H9 (cell line): ENCODE data around the gene DCUN1D2. TPM values are rescaled to one million over a fixed set of nuclear protein-coding genes. Genes with fewer than 3 reads are reported as not detected.

Experiments used
- DNase-seq: peaks from one replicate; pipeline ENCODE4 v3.0.0-alpha.2; 2017
- H2AFZ ChIP-seq: one replicate; pipeline ENCODE4 v1.6.1; 2013; ENCODE audit warnings: mild to moderate bottlenecking, low read length, control low read depth, moderate library complexity
- H2AK5ac ChIP-seq: 2 replicates; pipeline ENCODE4 v1.6.1; 2013; ENCODE audit warnings: low read length, control low read depth, mixed read lengths; ENCODE audit not compliant: insufficient read length
- H2BK120ac ChIP-seq: one replicate; pipeline ENCODE4 v1.6.1; 2013; ENCODE audit warnings: low read depth, mild to moderate bottlenecking, low read length, control low read depth, inconsistent platforms; ENCODE audit not compliant: poor library complexity, severe bottlenecking
- H2BK12ac ChIP-seq: 2 replicates; pipeline ENCODE4 v1.6.1; 2013; ENCODE audit warnings: low read length, control low read depth, mixed read lengths, low read depth; ENCODE audit not compliant: insufficient read length
- H2BK15ac ChIP-seq: 2 replicates; pipeline ENCODE4 v1.6.1; 2013; ENCODE audit warnings: low read depth, low read length, control low read depth
- H2BK20ac ChIP-seq: one replicate; pipeline ENCODE4 v1.6.1; 2013; ENCODE audit warnings: low read depth, mild to moderate bottlenecking, low read length, control low read depth, inconsistent platforms; ENCODE audit not compliant: poor library complexity, severe bottlenecking
- H2BK5ac ChIP-seq: 2 replicates; pipeline ENCODE4 v1.6.1; 2013; ENCODE audit warnings: low read length, control low read depth, mixed read lengths; ENCODE audit not compliant: insufficient read length
- H3K14ac ChIP-seq: 2 replicates; pipeline ENCODE4 v1.6.1; 2013; ENCODE audit warnings: low read length, control low read depth; ENCODE audit not compliant: insufficient read depth
- H3K18ac ChIP-seq: 2 replicates; pipeline ENCODE4 v1.6.1; 2013; ENCODE audit warnings: low read depth, mild to moderate bottlenecking, mixed read lengths, low read length, control low read depth; ENCODE audit not compliant: insufficient read length
- H3K23ac ChIP-seq: 2 replicates; pipeline ENCODE4 v1.6.1; 2013; ENCODE audit warnings: low read length, control low read depth, mixed read lengths, low read depth; ENCODE audit not compliant: insufficient read length
- H3K23me2 ChIP-seq: 2 replicates; pipeline ENCODE4 v1.6.1; 2013; ENCODE audit warnings: low read depth, mild to moderate bottlenecking, mixed read lengths, low read length, control low read depth; ENCODE audit not compliant: insufficient read length, poor library complexity, severe bottlenecking
- H3K27ac ChIP-seq: 2 replicates; pipeline ENCODE4 v1.5.1; 2013; ENCODE audit warnings: low read length, control low read depth, mixed read lengths, low read depth; ENCODE audit not compliant: insufficient read length
- H3K27me3 ChIP-seq: 2 replicates; pipeline ENCODE4 v1.6.1; 2013; ENCODE audit warnings: low read length, control low read depth, inconsistent platforms; ENCODE audit not compliant: insufficient read depth
- H3K4ac ChIP-seq: 2 replicates; pipeline ENCODE4 v1.6.1; 2013; ENCODE audit warnings: low read depth, mild to moderate bottlenecking, control low read depth, inconsistent platforms, low read length, moderate library complexity
- H3K4me1 ChIP-seq: 2 replicates; pipeline ENCODE4 v1.6.1; 2013; ENCODE audit warnings: low read length, control low read depth, inconsistent platforms; ENCODE audit not compliant: insufficient read depth
- H3K4me2 ChIP-seq: 2 replicates; pipeline ENCODE4 v1.6.1; 2013; ENCODE audit warnings: low read length, control low read depth, mixed read lengths; ENCODE audit not compliant: insufficient read length, insufficient read depth
- H3K56ac ChIP-seq: 2 replicates; pipeline ENCODE4 v1.6.1; 2013; ENCODE audit warnings: low read depth, mild to moderate bottlenecking, mixed read lengths, low read length, control low read depth; ENCODE audit not compliant: insufficient read length
- H3K79me1 ChIP-seq: 2 replicates; pipeline ENCODE4 v1.6.1; 2013; ENCODE audit warnings: low read depth, mild to moderate bottlenecking, moderate library complexity, low read length, control low read depth, inconsistent platforms; ENCODE audit not compliant: insufficient read depth, poor library complexity, severe bottlenecking
- H3K79me2 ChIP-seq: 2 replicates; pipeline ENCODE4 v1.6.1; 2013; ENCODE audit warnings: low read length, control low read depth, inconsistent platforms; ENCODE audit not compliant: insufficient read depth
- H3K9ac ChIP-seq: 2 replicates; pipeline ENCODE4 v1.6.1; 2013; ENCODE audit warnings: low read length, control low read depth, mixed read lengths; ENCODE audit not compliant: insufficient read length; ENCODE audit errors: extremely low read depth
- H3K9me3 ChIP-seq: one replicate; pipeline ENCODE4 v1.6.1; 2013; ENCODE audit warnings: low read depth, low read length, inconsistent platforms; ENCODE audit not compliant: control insufficient read depth
- H3T11ph ChIP-seq: one replicate; pipeline ENCODE4 v1.6.1; 2013; ENCODE audit warnings: mild to moderate bottlenecking, low read length, control low read depth, inconsistent platforms
- H4K20me1 ChIP-seq: one replicate; pipeline ENCODE4 v1.6.1; 2013; ENCODE audit not compliant: control insufficient read depth, insufficient read length, insufficient read depth
- H4K5ac ChIP-seq: 2 replicates; pipeline ENCODE4 v1.6.1; 2013; ENCODE audit warnings: low read depth, mild to moderate bottlenecking, mixed read lengths, low read length, control low read depth; ENCODE audit not compliant: insufficient read length
- H4K8ac ChIP-seq: replicated peaks from 2 replicates; pipeline ENCODE4 v1.6.1; 2013; ENCODE audit warnings: low read length, control low read depth, mixed read lengths, low read depth; ENCODE audit not compliant: insufficient read length
- H4K91ac ChIP-seq: 2 replicates; pipeline ENCODE4 v1.6.1; 2013; ENCODE audit warnings: low read depth, mild to moderate bottlenecking, moderate library complexity, mixed read lengths, low read length, control low read depth; ENCODE audit not compliant: insufficient read length
- H3K27ac Mint-ChIP-seq, 3 experiments: 2 replicates in 2 of 3; 3 replicates in 1 of 3; pipeline ENCODE4 v1.8.0; 2020 to 2021; ENCODE audit warnings: mixed read lengths in 3 of 3, mild to moderate bottlenecking in 1 of 3, moderate library complexity in 1 of 3
- H3K27me3 Mint-ChIP-seq: 2 replicates; pipeline ENCODE4 v1.8.0; 2021; ENCODE audit warnings: low read depth, mild to moderate bottlenecking, moderate library complexity, mixed read lengths
- H3K36me3 Mint-ChIP-seq, 3 experiments: 2 replicates in 2 of 3; 3 replicates in 1 of 3; pipeline ENCODE4 v1.8.0; 2020 to 2021; ENCODE audit warnings: low read depth in 3 of 3, mixed read lengths in 3 of 3; ENCODE audit not compliant: insufficient read depth in 1 of 3
- H3K4me1 Mint-ChIP-seq, 2 experiments: 2 replicates each; pipeline ENCODE4 v1.8.0; 2020; ENCODE audit warnings: mixed read lengths in 2 of 2
- H3K4me3 Mint-ChIP-seq, 2 experiments: 2 replicates in 1 of 2; 3 replicates in 1 of 2; pipeline ENCODE4 v1.8.0; 2020 to 2021; ENCODE audit warnings: mild to moderate bottlenecking in 2 of 2, mixed read lengths in 2 of 2, moderate library complexity in 1 of 2
- H3K9me3 Mint-ChIP-seq, 2 experiments: 2 replicates in 1 of 2; 3 replicates in 1 of 2; pipeline ENCODE4 v1.8.0; 2020; ENCODE audit warnings: mild to moderate bottlenecking in 2 of 2, mixed read lengths in 2 of 2, moderate library complexity in 1 of 2
- CTCF ChIP-seq: fragments of 200-600 bp; sonication (generic); conservative IDR thresholded peaks from 3 replicates; pipeline ENCODE4 v1.8.0; 2021; ENCODE audit warnings: antibody characterized with exemption, mild to moderate bottlenecking
- WGBS: extraction: QIAGEN DNeasy Blood & Tissue Kit; methylation state at CpG from one replicate; pipeline ENCODE4 v1.1.7; 2013; ENCODE audit warnings: missing lambda C conversion rate, low lambda C conversion rate, mixed read lengths; ENCODE audit not compliant: insufficient read length; ENCODE audit errors: extremely low coverage; 5-methylcytosine and 5-hydroxymethylcytosine counted together
- total RNA-seq: library from RNA; stranded (reverse); gene quantifications from 2 replicates; pipeline ENCODE4 v1.2.1, GENCODE V29; 2021

Gene DCUN1D2
- total RNA-seq, 1 experiment from 2014 or later: 36.8 TPM

- DNase-seq: no peak
- Histone ChIP-seq H2BK120ac (no peak overlapping the region), H3K79me1 (no peaks in the 10 kb centered on the region), H3K18ac (no peak overlapping the region), H2BK5ac (no peak overlapping the region), H2AK5ac (no peak overlapping the region), H3K23me2 (no peaks in the 10 kb centered on the region), H3K27ac (no peak overlapping the region), H2BK20ac (no peak overlapping the region), H3K4ac (no peak overlapping the region), H3K14ac (no peak overlapping the region), H3K79me2 (no peaks in the 10 kb centered on the region), H3K56ac (no peak overlapping the region), H3K4me2 (no peak overlapping the region), H2AFZ (no peak overlapping the region), H3K9ac (no peak overlapping the region), H4K91ac (no peak overlapping the region), H3T11ph (no peak overlapping the region), H3K23ac (no peak overlapping the region), H3K4me1 (no peaks in the 10 kb centered on the region), H4K20me1 (no peaks in the 10 kb centered on the region), H4K5ac (no peak overlapping the region), H2BK12ac (no peak overlapping the region), H2BK15ac (no peak overlapping the region), H3K9me3 (no peaks in the 10 kb centered on the region), H3K27me3 (no peaks in the 10 kb centered on the region), H4K8ac (no peak overlapping the region)
- no peak for TF ChIP-seq CTCF
- H3K36me3 Mint-ChIP-seq: peaks cover 0 to 4% (median 0%) of the 10 kb centered on the region in 3 experiments; a peak in 1 of 7 replicates
- WGBS: no CpG with 5 or more reads among the region's 22 CpGs
- no peaks in the 10 kb centered on the region for H3K27me3 Mint-ChIP-seq
- peak overlapping the region in 1 of 3 experiments; percentile 80; a peak in 2 of 7 replicates for H3K27ac Mint-ChIP-seq
- H3K9me3 Mint-ChIP-seq: no peaks in the 10 kb centered on the region
- H3K4me3 Mint-ChIP-seq: no peak overlapping the region
- H3K4me1 Mint-ChIP-seq: peaks cover 0 to 5% of the 10 kb centered on the region in 2 experiments; a peak in 2 of 4 replicates
Observed at GRCh38 chr13:113431171-113431570, 59.3 kb downstream of the DCUN1D2 start.
